Measurements from ENCODE around the gene KCNN3.

Gene KCNN3

GRCh38 chr1:154669464-154670282, 200.4 kb downstream of the KCNN3 start:
- H3K27ac ChIP-seq, result no peak overlapping the region
- TF ChIP-seq CTCF (conservative IDR thresholded peaks at IDR 0.05), result peak; percentile 91
- TF ChIP-seq ZFX (IDR thresholded peaks at IDR 0.05), result no peak

- H3K27ac ChIP-seq, result no peak overlapping the region
- no peak for TF ChIP-seq CTCF (conservative IDR thresholded peaks at IDR 0.05)
- TF ChIP-seq ZFX (IDR thresholded peaks at IDR 0.05), result no peak
Observed at GRCh38 chr1:154666051-154666790, 203.9 kb downstream of the KCNN3 start.

- TF ChIP-seq CTCF (conservative IDR thresholded peaks at IDR 0.05), result no peak
- TF ChIP-seq ZFX (IDR thresholded peaks at IDR 0.05), result no peak
- H3K27ac ChIP-seq, result no peak overlapping the region
Observed at GRCh38 chr1:154664331-154665002, 205.6 kb downstream of the KCNN3 start.

GRCh38 chr1:154663471-154664060, 206.5 kb downstream of the KCNN3 start:
- peak; percentile 19; the same call in 1 of the 2 replicates for TF ChIP-seq CTCF (conservative IDR thresholded peaks at IDR 0.05)
- no peak for TF ChIP-seq ZFX (IDR thresholded peaks at IDR 0.05)
- no peak overlapping the region for H3K27ac ChIP-seq

- TF ChIP-seq ZFX (IDR thresholded peaks at IDR 0.05) (no peak), CTCF (conservative IDR thresholded peaks at IDR 0.05) (no peak)
- H3K27ac ChIP-seq, result no peak overlapping the region
Observed at GRCh38 chr1:154661110-154661509, 209.0 kb downstream of the KCNN3 start.

GRCh38 chr1:154659823-154660592, 210.1 kb downstream of the KCNN3 start:
- no peak overlapping the region for H3K27ac ChIP-seq
- no peak for TF ChIP-seq ZFX (IDR thresholded peaks at IDR 0.05)
- TF ChIP-seq CTCF (conservative IDR thresholded peaks at IDR 0.05), result no peak
